SKM-1 treated with dmso at 0.1 percent for 144 hours (cell line): ENCODE results near the gene CEP170B.
"Not testable (repeated sequence)": the region's sequence is repeated elsewhere in the genome, so short reads cannot be mapped to it uniquely, and the experiment has no call there.

Experiments
- DNase-seq: peaks from one replicate; lab custom pipeline; 2025; ENCODE audit not compliant: unreplicated experiment; lab: John Stamatoyannopoulos, UW

CEP170B gene

DNA sequence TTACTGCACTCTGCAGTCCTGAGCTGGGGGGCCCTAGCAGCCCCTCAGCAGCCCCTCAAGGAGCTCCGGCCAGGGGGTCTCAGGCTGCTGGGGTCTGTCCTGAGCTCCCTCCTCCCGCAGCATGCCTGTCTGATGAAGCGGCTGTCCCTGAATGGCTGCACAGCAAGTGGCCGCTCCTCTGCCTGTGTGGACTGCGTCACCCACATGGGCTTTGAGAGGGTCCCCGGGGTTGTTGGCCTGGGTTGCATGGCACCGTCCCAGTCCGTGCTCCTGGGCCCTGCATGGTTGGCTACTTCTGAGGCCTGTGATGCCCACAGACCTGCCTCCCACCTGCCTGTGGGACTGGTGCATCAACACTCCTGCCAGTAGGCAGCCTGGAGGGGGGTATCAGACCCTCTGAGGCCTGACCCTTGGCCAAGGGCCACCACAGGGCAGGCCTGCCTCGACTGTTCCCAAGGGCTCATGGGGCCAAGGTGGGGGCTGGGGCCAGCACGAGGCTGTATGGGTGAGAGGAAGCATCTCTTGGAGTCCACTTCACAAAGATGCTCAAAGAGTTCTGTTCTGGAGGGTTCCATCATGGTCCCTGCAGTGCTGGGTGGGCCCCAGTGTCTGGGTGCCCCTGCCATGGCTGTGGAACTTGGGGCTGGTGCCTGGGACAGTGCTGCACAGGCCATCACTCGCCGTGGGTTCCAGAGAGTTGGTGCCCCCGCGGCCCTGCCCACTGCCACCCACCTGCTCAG lies 12.2 kb downstream of the CEP170B start:
- no peak for DNase-seq

- no peak for DNase-seq
Measured at GRCh38 chr14:104877806-104878550, 12.9 kb downstream of the CEP170B start.

DNA sequence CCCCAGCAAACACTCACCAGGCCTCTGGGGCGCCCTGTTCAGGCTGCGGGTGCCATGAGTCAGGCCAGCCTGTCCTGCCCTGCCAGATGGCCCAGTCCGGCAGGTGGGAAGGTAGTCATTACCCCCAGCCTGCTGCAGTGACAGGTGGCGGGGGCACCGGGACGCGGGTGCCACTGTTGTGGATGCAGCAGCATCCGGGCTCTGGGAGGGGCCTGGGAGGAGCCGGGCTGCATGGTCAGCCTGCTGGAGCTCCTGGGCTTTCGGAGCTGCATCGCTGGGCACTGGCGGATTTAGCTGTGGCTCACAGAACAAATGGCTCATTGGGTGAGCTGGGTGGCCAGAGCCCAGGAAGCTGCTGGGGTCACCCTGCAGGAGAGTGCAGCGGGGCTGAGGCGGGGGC lies 13.5 kb downstream of the CEP170B start:
- DNase-seq = no peak

DNA sequence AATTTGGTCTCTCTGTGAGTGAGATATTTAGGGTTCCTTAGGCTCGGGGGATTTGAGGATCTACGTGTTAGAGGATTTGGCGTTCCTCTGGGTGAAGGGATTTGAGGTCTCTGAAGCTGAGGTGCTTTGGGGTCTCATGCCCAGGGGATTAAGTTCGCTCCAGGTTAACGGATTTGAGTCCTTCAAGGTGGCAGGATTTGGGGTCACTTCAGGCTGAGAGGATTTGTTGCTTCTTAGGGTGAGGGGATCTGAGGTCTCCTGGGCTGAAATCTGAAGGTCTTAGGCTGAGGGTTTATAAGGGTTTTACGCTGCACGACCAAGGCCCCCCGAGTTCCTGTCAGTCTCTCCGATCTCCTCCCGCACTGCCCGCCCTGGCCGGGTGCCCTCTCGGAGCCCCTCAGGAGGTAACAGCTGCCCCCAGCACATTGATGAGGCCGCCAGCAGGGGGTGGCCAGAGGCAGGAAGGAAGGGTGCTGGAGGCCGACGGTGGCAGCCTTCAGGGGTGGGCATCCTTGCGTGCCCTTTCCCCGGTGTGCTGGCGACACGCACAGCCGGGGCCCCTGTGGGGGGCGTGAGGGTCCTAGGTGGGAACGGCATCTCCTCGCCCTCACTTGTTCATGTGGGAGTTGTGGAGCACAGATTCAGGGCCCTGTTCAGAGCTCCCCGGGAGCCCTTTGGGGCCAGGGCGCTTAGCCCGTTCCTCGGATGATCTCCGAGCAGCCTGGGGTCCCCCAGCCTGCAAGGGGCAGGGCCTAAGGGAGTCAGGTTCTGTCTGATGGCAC lies 14.3 kb downstream of the CEP170B start:
- no peak for DNase-seq

DNA sequence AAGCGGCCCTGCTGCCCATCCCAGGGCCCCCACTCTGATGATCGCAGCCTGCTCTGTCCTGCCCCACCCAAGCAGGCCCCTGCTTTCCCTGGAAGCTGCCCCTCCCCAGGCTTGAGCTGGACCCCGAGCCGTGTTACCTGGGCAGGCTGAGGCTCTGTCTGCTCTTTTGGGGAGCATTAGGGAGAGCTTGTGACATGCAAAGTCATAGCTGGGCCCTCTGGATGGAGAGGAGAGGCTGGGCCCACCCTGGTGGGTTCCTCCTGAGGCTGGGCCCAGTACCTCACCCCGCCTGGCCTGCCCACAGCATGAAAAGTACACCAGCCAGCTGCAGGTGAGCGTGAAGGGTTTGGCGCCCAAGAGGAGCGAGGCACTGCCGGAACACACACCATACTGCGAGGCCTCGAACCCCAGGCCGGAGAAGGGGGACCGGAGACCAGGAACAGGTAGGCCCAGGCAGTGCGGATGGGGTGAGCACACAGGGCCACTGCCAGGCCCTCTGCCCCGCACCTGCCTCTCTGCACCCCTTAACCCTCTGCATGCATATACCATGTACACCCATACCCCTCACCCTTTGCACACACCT lies 15.0 kb downstream of the CEP170B start:
- no peak for DNase-seq

DNA sequence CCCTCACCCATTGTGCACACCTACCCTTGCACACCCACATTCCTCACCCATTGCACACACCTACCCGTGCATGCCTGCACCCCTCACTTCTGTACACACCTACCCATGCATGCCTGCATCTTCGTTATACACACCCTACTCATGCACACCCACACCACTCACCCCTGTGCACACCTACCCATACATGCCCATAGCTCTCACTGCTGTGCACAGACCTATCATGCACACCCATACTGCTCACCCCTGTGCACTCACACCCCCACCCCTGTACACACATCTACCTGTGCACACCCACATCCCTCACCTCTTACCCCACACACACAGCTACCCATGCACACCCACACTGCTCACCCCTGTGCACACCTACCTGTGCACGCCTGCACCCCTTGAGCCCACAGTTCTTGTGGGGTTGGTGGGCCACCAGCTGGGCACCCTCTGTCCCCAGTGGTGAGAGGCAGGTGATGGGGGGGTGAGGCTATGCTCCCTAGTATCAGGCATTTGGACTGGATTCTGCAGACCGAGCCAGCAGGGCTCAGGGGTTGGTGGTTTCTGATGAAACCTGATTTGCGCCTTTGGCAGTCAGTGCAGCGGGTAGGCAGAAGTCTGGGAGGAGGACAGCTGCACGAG lies 15.6 kb downstream of the CEP170B start:
- DNase-seq = no peak

GRCh38 chr14:104881369-104881979 lies 16.4 kb downstream of the CEP170B start:
- no peak for DNase-seq

- no peak for DNase-seq
Measured at GRCh38 chr14:104882325-104882973, 17.4 kb downstream of the CEP170B start.

DNA sequence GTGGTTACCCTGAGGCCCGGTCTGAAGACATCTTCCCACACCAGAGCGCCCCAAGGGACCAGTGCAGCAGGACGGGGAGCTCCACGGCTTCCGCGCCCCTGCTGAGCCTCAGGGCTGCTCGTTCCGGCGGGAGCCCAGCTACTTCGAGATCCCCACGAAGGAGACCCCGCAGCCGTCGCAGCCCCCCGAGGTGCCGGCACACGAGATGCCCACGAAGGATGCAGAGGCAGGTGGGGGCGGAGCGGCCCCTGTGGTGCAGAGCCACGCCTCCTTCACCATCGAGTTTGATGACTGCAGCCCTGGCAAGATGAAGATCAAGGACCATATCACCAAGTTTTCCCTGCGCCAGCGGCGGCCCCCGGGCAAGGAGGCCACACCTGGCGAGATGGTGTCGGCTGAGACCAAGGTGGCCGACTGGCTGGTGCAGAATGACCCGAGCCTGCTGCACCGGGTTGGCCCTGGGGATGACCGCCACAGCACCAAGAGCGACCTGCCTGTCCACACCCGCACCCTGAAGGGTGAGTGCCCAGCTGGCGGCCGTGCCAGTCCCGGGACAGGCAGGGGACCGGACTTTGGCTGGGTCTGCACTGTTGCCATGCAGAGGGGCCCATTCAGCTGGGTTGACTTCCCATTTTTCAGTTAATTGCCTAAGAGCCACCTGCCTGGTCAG lies 18.1 kb downstream of the CEP170B start:
- DNase-seq = no peak

DNA sequence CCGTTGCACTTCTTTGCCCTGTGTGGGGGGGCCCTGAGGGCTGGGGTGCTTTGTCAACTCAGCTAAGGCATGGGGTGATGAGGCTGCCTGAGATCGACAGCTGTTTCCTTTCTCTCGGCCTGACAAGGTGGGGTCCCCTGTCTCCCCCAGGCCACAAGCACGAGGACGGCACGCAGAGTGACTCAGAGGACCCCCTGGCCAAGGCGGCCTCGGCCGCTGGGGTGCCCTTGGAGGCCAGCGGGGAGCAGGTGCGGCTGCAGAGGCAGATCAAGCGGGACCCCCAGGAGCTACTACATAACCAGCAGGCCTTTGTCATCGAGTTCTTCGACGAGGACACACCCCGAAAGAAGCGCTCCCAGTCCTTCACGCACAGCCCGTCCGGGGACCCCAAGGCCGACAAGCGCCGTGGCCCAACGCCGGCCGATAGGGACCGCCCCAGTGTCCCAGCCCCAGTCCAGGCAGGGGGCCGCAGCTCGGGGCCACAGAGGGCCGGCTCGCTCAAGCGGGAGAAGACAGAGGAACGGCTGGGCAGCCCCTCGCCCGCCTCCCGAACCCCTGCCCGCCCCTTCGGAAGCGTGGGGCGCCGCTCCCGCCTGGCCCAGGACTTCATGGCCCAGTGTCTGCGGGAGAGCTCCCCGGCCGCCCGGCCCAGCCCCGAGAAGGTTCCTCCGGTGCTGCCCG lies 18.8 kb downstream of the CEP170B start:
- no peak for DNase-seq

DNA sequence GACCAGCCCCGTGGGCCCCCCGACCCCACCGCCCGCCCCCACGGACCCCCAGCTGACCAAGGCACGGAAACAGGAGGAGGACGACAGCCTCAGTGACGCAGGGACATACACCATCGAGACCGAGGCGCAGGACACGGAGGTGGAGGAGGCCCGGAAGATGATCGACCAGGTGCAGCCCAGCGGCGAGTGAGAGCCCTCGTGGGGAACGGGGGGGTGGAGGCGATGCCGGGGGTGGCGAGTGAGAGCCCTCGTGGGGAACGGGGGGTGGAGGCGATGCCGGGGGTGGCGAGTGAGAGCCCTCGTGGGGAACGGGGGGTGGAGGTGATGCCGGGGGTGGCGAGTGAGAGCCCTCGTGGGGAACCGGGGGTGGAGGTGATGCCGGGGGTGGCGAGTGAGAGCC lies 19.3 kb downstream of the CEP170B start:
- DNase-seq = not testable (repeated sequence)

DNA sequence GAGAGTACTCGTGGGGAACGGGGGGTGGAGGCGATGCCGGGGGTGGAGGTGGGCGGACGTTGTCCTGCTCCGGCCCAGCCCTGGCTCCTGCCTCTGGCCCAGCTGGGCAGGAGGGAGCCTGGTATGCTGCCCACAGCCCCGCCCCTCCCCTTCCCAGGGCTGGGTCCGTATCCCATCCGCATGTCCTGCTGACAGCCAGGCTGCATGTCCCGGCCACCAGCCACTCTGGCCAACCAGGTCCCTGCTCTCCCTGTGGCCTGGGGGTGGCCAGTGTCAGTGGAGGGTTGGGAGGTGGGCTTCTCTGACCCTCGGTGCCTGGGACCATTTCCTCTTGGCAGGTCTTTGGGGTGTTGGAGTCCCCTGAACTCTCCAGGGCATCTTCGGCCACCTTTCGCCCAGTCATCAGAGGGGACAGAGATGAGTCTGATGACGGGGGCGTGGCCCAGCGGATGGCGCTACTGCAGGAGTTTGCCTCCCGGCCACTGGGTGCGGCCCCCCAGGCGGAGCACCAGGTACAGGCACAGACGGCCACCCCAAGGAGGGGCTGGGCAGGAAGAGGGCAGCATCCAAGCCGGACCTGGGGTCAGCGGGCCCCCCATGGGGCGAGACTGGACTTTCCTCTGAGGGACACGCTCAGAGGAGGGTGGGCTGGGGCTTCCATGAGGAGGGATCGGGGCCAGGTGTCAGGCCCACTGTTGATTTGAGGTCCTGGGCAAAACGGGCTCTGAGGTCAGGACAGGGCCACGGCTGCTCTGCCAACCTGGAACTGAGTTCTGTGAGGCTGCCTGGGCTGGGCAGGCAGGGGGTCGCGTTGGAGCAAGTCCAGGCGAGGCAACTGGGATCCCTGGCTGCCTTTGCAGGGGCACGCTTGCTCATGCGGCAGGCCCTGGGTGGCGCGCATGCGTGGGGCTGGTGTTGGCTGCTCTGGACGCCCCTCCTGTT lies 20.2 kb downstream of the CEP170B start:
- no peak for DNase-seq

- DNase-seq = no peak
Measured at GRCh38 chr14:104885973-104886689, 21.1 kb downstream of the CEP170B start.

DNA sequence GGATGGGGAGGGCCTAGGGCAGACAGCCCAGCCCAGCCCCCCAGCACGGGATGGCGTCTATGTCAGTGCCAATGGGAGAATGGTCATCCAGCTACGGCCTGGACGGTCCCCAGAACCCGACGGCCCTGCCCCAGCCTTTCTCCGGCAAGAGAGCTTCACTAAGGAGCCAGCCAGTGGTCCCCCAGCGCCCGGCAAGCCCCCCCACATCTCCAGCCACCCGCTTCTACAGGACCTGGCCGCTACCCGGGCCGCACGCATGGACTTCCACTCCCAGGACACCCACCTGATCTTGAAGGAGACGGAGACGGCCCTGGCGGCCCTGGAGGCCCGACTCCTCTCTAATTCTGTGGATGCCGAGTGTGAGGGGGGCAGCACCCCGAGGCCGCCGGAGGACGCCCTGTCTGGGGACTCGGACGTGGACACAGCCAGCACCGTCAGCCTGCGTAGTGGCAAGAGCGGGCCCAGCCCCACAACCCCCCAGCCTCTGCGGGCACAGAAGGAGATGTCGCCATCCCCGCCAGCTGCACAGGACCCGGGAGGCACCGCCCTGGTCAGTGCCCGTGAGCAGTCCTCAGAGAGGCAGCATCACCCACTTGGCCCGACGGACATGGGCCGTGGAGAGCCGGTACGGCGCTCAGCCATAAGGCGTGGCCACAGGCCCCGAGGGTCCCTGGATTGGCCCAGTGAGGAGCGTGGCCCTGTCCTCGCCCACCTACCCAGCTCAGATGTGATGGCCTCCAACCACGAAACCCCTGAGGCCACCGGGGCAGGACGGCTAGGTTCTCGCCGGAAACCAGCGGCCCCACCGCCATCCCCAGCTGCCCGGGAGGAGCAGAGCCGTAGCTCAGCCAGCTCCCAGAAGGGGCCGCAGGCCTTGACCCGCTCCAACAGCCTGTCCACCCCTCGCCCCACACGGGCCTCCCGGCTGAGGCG lies 21.9 kb downstream of the CEP170B start:
- no peak for DNase-seq

- no peak for DNase-seq
Measured at GRCh38 chr14:104887623-104888488, 22.8 kb downstream of the CEP170B start.
